HepG2 (cell line): Measurements from ENCODE around the gene CBX6. TPM values are rescaled to one million over a fixed set of nuclear protein-coding genes. Genes with fewer than 3 reads are reported as not detected.
A peak's percentile ranks its signal among the peaks of the same experiment; 100 is the strongest.

ENCODE experiments used
- CENPX ChIP-seq: sonication (generic); formaldehyde crosslinking; IDR thresholded peaks from 2 replicates; pipeline ENCODE4 v1.9.0; 2021; ENCODE audit warnings: mild to moderate bottlenecking, missing genetic modification reagents, moderate library complexity
- CHCHD3 ChIP-seq: sonication (generic); formaldehyde crosslinking; IDR thresholded peaks from 2 replicates; pipeline ENCODE4 v1.8.0; 2022; ENCODE audit warnings: mild to moderate bottlenecking, missing genetic modification reagents, moderate library complexity
- ELF4 ChIP-seq: sonication (generic); formaldehyde crosslinking; IDR thresholded peaks from 2 replicates; pipeline ENCODE4 v1.5.0; 2020; ENCODE audit warnings: missing genetic modification reagents, mild to moderate bottlenecking, moderate library complexity, borderline replicate concordance
- HNF4G ChIP-seq, 2 experiments: sonication (generic) in 1 of 2; formaldehyde crosslinking in 1 of 2; IDR thresholded peaks; 2 replicates each; pipeline versions ENCODE4 v1.4.0 to v1.6.1; 2011 to 2020; ENCODE audit warnings: borderline replicate concordance in 2 of 2, low read depth in 2 of 2, mild to moderate bottlenecking in 2 of 2, low read length in 1 of 2, missing genetic modification reagents in 1 of 2, moderate library complexity in 1 of 2
- MTF2 ChIP-seq: sonication (generic); formaldehyde crosslinking; IDR thresholded peaks from 2 replicates; pipeline ENCODE4 v1.5.0; 2020; ENCODE audit warnings: missing genetic modification reagents, borderline replicate concordance
- NFE2 ChIP-seq: sonication (generic); formaldehyde crosslinking; IDR thresholded peaks from 2 replicates; pipeline ENCODE4 v1.4.0; 2020; ENCODE audit warnings: missing genetic modification reagents
- POLR2A ChIP-seq, 2 experiments: IDR thresholded peaks; 2 replicates each; pipeline ENCODE4 v1.6.1; 2011; ENCODE audit warnings: low read depth in 2 of 2, low read length in 2 of 2, mild to moderate bottlenecking in 1 of 2, moderate library complexity in 1 of 2; ENCODE audit not compliant: insufficient read depth in 1 of 2
- YEATS4 ChIP-seq: sonication (generic); formaldehyde crosslinking; IDR thresholded peaks from 2 replicates; pipeline ENCODE4 v1.4.0; 2020; ENCODE audit warnings: missing genetic modification reagents, borderline replicate concordance
- ZFY ChIP-seq: sonication (generic); formaldehyde crosslinking; IDR thresholded peaks from 2 replicates; pipeline ENCODE4 v1.4.0; 2020; ENCODE audit warnings: missing genetic modification reagents
- ZNF329 ChIP-seq: sonication (generic); formaldehyde crosslinking; IDR thresholded peaks from 2 replicates; pipeline ENCODE4 v1.9.0; 2021; ENCODE audit warnings: low read depth, mild to moderate bottlenecking, missing genetic modification reagents
- ZNF563 ChIP-seq: sonication (generic); formaldehyde crosslinking; IDR thresholded peaks from 2 replicates; pipeline ENCODE4 v1.8.0; 2022; ENCODE audit warnings: mild to moderate bottlenecking, moderate library complexity, missing genetic modification reagents
- ZNF674 ChIP-seq: sonication (generic); formaldehyde crosslinking; IDR thresholded peaks from 2 replicates; pipeline ENCODE4 v1.5.0; 2020; ENCODE audit warnings: low read depth, mild to moderate bottlenecking, missing genetic modification reagents
- ZNF772 ChIP-seq: sonication (generic); formaldehyde crosslinking; IDR thresholded peaks from 2 replicates; pipeline ENCODE4 v1.5.0; 2020; ENCODE audit warnings: mild to moderate bottlenecking, missing genetic modification reagents
- polyA plus RNA-seq, 8 experiments: library from polyadenylated mRNA; depleted of rRNA in 3 of 8; stranded (reverse) in 7 of 8; unstranded in 1 of 8; fragments of >200 nt; fragmentation: Illumina TruSeq in 4 of 8; extraction: Trizol in 4 of 8; gene quantifications; 2 replicates each; pipeline versions ENCODE4 v1.2.1 to v1.2.3, GENCODE V29; 2011 to 2016; ENCODE audit warnings: low read depth in 4 of 8, missing spikeins in 1 of 8, mixed read lengths in 1 of 8; ENCODE audit not compliant: insufficient read depth in 1 of 8
- total RNA-seq, 5 experiments: library from RNA; depleted of rRNA; stranded (reverse); fragments of >200 nt; fragmentation: Illumina TruSeq; extraction: Trizol; gene quantifications; 2 replicates each; pipeline ENCODE4 v1.2.3, GENCODE V29; 2016; ENCODE audit warnings: low read depth in 1 of 5
- TF ChIP-seq, protein P1 (sequence below): sonication (generic); formaldehyde crosslinking; IDR thresholded peaks from 2 replicates; pipeline ENCODE4 v1.5.0; 2020; ENCODE audit warnings: mild to moderate bottlenecking, missing genetic modification reagents, moderate library complexity
- TF ChIP-seq, protein P2 (sequence below): sonication (generic); formaldehyde crosslinking; IDR thresholded peaks from 2 replicates; pipeline ENCODE4 v1.5.1; 2020; ENCODE audit warnings: missing genetic modification reagents, mild to moderate bottlenecking, borderline replicate concordance
- TF ChIP-seq, protein P3 (sequence below): sonication (generic); formaldehyde crosslinking; IDR thresholded peaks from 2 replicates; pipeline ENCODE4 v1.4.0; 2020; ENCODE audit warnings: mild to moderate bottlenecking, missing genetic modification reagents
- TF ChIP-seq, protein P4 (sequence below): sonication (generic); formaldehyde crosslinking; IDR thresholded peaks from 2 replicates; pipeline ENCODE4 v1.8.0; 2022; ENCODE audit warnings: mild to moderate bottlenecking, missing genetic modification reagents, moderate library complexity
- TF ChIP-seq, protein P5 (sequence below): sonication (generic); formaldehyde crosslinking; IDR thresholded peaks from 2 replicates; pipeline ENCODE4 v1.8.0; 2022; ENCODE audit warnings: low read depth, missing genetic modification reagents
- TF ChIP-seq, protein P6 (sequence below), 2 experiments: fragments of 450-650 bp in 1 of 2; sonication (generic) in 1 of 2; formaldehyde crosslinking; IDR thresholded peaks; 2 replicates each; pipeline versions ENCODE4 v1.5.0 to v1.8.0; 2020 to 2022; ENCODE audit warnings: mild to moderate bottlenecking in 1 of 2, missing genetic modification reagents in 1 of 2

CBX6 gene
- total and polyA plus RNA-seq, 2 of the 13 experiments (the other 11 are each of a cell fraction or from before 2014, with no cell fraction given): 1.7 to 6.5 TPM

DNA sequence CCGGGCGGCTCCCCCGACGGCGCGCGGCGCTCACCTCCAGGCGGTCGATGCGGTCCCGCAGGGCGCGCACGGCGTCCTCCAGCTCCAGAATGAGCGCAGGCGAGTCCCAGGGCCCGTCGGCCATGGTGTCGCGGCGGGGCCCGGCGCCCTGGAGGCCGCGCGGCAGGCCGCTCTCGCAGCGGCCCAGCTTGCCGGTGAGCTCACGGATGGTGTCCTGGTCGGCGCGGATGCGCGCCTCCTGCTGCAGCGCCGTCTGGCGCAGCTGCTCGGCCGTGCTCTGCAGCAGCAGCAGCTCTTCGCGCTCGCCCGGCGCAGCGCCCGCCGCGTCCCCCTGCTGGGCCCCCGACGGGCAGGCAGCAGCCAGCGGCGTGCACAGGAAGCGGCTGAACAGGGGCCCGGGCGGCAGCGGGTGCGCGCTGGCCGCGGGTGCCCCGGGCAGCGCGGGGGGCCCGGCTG is 28.8 kb downstream of the CBX6 start (continued):
- TF ChIP-seq, protein P1, sequence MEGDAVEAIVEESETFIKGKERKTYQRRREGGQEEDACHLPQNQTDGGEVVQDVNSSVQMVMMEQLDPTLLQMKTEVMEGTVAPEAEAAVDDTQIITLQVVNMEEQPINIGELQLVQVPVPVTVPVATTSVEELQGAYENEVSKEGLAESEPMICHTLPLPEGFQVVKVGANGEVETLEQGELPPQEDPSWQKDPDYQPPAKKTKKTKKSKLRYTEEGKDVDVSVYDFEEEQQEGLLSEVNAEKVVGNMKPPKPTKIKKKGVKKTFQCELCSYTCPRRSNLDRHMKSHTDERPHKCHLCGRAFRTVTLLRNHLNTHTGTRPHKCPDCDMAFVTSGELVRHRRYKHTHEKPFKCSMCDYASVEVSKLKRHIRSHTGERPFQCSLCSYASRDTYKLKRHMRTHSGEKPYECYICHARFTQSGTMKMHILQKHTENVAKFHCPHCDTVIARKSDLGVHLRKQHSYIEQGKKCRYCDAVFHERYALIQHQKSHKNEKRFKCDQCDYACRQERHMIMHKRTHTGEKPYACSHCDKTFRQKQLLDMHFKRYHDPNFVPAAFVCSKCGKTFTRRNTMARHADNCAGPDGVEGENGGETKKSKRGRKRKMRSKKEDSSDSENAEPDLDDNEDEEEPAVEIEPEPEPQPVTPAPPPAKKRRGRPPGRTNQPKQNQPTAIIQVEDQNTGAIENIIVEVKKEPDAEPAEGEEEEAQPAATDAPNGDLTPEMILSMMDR (CRISPR knock-in tag): peak; percentile 47; the same call in 1 of the 2 replicates
- TF ChIP-seq YEATS4 (peak; percentile 76), ZFY (CRISPR knock-in tag) (peak; percentile 72), CHCHD3 (CRISPR knock-in tag) (no peak), ZNF563 (peak; percentile 63), NFE2 (CRISPR knock-in tag) (no peak), MTF2 (CRISPR knock-in tag) (no peak; the same call in 1 of the 2 replicates), CENPX (CRISPR knock-in tag) (no peak), POLR2A (IDR thresholded peaks at IDR 0.05; ENCODE audit: insufficient read depth in 1 of 2, low read depth in 2 of 2, low read length in 2 of 2) (no peak), HNF4G (IDR thresholded peaks at IDR 0.05; ENCODE audit: borderline replicate concordance, low read depth, low read length) (peak; percentile 10; the same call in 1 of the 2 replicates), HNF4G (CRISPR knock-in tag; IDR thresholded peaks at IDR 0.05; ENCODE audit: borderline replicate concordance, low read depth) (no peak), ZNF772 (CRISPR knock-in tag) (peak; percentile 27; the same call in 1 of the 2 replicates), ZNF329 (CRISPR knock-in tag) (0 out of 2 replicates have a peak, but pooled peaks have one; percentile 18), ELF4 (CRISPR knock-in tag) (no peak), ZNF674 (CRISPR knock-in tag) (0 out of 2 replicates have a peak, but pooled peaks have one; percentile 27)
- TF ChIP-seq, protein P2, sequence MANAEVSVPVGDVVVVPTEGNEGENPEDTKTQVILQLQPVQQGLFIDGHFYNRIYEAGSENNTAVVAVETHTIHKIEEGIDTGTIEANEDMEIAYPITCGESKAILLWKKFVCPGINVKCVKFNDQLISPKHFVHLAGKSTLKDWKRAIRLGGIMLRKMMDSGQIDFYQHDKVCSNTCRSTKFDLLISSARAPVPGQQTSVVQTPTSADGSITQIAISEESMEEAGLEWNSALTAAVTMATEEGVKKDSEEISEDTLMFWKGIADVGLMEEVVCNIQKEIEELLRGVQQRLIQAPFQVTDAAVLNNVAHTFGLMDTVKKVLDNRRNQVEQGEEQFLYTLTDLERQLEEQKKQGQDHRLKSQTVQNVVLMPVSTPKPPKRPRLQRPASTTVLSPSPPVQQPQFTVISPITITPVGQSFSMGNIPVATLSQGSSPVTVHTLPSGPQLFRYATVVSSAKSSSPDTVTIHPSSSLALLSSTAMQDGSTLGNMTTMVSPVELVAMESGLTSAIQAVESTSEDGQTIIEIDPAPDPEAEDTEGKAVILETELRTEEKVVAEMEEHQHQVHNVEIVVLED (CRISPR knock-in tag): peak; percentile 30; the same call in 1 of the 2 replicates
- TF ChIP-seq, protein P3, sequence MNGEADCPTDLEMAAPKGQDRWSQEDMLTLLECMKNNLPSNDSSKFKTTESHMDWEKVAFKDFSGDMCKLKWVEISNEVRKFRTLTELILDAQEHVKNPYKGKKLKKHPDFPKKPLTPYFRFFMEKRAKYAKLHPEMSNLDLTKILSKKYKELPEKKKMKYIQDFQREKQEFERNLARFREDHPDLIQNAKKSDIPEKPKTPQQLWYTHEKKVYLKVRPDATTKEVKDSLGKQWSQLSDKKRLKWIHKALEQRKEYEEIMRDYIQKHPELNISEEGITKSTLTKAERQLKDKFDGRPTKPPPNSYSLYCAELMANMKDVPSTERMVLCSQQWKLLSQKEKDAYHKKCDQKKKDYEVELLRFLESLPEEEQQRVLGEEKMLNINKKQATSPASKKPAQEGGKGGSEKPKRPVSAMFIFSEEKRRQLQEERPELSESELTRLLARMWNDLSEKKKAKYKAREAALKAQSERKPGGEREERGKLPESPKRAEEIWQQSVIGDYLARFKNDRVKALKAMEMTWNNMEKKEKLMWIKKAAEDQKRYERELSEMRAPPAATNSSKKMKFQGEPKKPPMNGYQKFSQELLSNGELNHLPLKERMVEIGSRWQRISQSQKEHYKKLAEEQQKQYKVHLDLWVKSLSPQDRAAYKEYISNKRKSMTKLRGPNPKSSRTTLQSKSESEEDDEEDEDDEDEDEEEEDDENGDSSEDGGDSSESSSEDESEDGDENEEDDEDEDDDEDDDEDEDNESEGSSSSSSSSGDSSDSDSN (CRISPR knock-in tag): peak; percentile 88; the same call in 1 of the 2 replicates
- TF ChIP-seq, protein P4, sequence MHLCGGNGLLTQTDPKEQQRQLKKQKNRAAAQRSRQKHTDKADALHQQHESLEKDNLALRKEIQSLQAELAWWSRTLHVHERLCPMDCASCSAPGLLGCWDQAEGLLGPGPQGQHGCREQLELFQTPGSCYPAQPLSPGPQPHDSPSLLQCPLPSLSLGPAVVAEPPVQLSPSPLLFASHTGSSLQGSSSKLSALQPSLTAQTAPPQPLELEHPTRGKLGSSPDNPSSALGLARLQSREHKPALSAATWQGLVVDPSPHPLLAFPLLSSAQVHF (CRISPR knock-in tag): 0 out of 2 replicates have a peak, but pooled peaks have one; percentile 47
- TF ChIP-seq, protein P5, sequence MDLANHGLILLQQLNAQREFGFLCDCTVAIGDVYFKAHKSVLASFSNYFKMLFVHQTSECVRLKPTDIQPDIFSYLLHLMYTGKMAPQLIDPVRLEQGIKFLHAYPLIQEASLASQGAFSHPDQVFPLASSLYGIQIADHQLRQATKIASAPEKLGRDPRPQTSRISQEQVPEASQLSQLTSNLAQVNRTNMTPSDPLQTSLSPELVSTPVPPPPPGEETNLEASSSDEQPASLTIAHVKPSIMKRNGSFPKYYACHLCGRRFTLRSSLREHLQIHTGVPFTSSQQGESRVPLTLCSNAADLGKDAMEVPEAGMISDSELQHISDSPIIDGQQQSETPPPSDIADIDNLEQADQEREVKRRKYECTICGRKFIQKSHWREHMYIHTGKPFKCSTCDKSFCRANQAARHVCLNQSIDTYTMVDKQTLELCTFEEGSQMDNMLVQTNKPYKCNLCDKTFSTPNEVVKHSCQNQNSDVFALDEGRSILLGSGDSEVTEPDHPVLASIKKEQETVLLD (CRISPR knock-in tag): peak; percentile 68; the same call in 1 of the 2 replicates
- TF ChIP-seq, protein P6, sequence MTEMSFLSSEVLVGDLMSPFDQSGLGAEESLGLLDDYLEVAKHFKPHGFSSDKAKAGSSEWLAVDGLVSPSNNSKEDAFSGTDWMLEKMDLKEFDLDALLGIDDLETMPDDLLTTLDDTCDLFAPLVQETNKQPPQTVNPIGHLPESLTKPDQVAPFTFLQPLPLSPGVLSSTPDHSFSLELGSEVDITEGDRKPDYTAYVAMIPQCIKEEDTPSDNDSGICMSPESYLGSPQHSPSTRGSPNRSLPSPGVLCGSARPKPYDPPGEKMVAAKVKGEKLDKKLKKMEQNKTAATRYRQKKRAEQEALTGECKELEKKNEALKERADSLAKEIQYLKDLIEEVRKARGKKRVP (CRISPR knock-in tag; IDR thresholded peaks at IDR 0.05): peak in 1 of 2 experiments; percentile 31; a peak in 1 of 4 replicates
